Esophagus squamous epithelium (tissue), 4 donors: ENCODE data around the gene CDC42BPG.

Experiments
- POLR2A ChIP-seq, 4 donors: fragments of 450-650 bp; IDR thresholded peaks; one replicate each; pipeline ENCODE4 v1.6.1; 2017; ENCODE audit warnings: antibody characterized with exemption in 4 of 4, mild to moderate bottlenecking in 4 of 4, moderate library complexity in 3 of 4
- TF ChIP-seq, protein P1 (sequence below), 6 experiments: fragments of 450-650 bp in 4 of 6; fragments of 200-600 bp in 2 of 6; sonication (generic) in 2 of 6; IDR thresholded peaks; one replicate each; pipeline ENCODE4 v1.5.1; 2016 to 2019; ENCODE audit warnings: antibody characterized with exemption in 6 of 6, mild to moderate bottlenecking in 4 of 6, moderate library complexity in 4 of 6

DNA sequence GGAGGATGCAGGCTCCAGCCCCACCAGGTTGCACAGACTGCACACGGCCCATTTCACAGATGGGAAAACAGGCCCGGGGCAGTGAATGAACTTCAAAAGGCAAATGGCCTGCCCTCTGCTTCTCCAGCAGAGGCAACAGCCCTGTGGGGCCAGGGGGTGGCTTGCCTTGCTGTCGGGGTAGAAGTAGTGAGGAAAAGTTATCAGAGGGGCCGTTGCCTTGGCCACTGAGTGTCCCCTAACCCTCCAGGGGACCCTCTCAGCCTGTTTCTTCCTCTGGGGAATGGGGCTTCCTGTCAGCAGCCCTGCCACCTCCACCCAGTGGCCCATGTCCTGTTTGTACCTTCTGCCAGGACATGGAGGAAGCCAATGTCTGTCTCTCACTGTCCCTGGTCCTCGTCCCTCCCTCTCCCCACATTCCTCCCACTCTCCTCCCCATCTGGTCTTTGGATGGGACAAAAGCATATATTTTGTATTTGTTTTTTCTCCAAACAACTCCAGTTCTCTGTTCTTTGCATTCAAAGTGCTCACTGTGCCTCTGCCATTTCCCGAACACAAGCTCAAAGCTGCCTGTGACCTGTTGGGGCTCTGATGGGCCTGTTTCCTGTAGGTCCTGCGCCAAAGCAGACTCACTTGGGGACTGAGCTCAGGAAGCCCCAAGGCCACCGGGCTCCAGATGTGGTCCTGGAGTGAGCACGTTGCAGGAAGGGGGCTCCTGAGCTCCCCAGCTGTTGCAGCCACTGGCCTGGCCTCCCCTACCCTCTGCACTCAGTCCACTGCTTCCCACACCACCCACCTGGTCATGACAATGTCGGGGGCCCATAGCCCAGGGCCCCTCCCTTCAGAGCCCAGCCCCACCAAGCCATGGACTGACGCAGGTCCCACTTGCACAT, 50.9 kb downstream of the CDC42BPG start:
- TF ChIP-seq, protein P1, sequence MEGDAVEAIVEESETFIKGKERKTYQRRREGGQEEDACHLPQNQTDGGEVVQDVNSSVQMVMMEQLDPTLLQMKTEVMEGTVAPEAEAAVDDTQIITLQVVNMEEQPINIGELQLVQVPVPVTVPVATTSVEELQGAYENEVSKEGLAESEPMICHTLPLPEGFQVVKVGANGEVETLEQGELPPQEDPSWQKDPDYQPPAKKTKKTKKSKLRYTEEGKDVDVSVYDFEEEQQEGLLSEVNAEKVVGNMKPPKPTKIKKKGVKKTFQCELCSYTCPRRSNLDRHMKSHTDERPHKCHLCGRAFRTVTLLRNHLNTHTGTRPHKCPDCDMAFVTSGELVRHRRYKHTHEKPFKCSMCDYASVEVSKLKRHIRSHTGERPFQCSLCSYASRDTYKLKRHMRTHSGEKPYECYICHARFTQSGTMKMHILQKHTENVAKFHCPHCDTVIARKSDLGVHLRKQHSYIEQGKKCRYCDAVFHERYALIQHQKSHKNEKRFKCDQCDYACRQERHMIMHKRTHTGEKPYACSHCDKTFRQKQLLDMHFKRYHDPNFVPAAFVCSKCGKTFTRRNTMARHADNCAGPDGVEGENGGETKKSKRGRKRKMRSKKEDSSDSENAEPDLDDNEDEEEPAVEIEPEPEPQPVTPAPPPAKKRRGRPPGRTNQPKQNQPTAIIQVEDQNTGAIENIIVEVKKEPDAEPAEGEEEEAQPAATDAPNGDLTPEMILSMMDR (IDR thresholded peaks at IDR 0.05): no peak
- TF ChIP-seq POLR2A (IDR thresholded peaks at IDR 0.05): no peak
